Liver (tissue), 9 donors: Measurements from ENCODE around the gene HORMAD2. TPM values are rescaled to one million over a fixed set of nuclear protein-coding genes. Genes with fewer than 3 reads are reported as not detected.

ENCODE experiments used
- DNase-seq: peaks from one replicate; pipeline ENCODE4 v3.0.0-alpha.2; 2017; ENCODE audit warnings: low spot score
- H3K27ac ChIP-seq, 2 donors: one replicate each; pipeline ENCODE4 v1.7.0; 2013; ENCODE audit warnings: inconsistent platforms in 2 of 2, low read length in 2 of 2, control low read depth in 1 of 2, low read depth in 1 of 2, mild to moderate bottlenecking in 1 of 2
- H3K27me3 ChIP-seq, 4 donors: one replicate each; pipeline versions ENCODE4 v1.6.1 to v1.7.0; 2013; ENCODE audit warnings: low read length in 3 of 4, inconsistent platforms in 1 of 4, mild to moderate bottlenecking in 1 of 4, moderate library complexity in 1 of 4; ENCODE audit not compliant: control insufficient read depth in 4 of 4, insufficient read depth in 4 of 4
- H3K36me3 ChIP-seq, 4 donors: one replicate each; pipeline versions ENCODE4 v1.6.1 to v1.7.0; 2013; ENCODE audit warnings: low read length in 3 of 4, mild to moderate bottlenecking in 3 of 4, low read depth in 1 of 4, moderate library complexity in 1 of 4; ENCODE audit not compliant: control insufficient read depth in 4 of 4, insufficient read depth in 3 of 4
- H3K4me1 ChIP-seq, 4 donors: one replicate each; pipeline versions ENCODE4 v1.6.1 to v1.7.0; 2013; ENCODE audit warnings: low read length in 3 of 4, mild to moderate bottlenecking in 3 of 4, moderate library complexity in 1 of 4; ENCODE audit not compliant: control insufficient read depth in 4 of 4, insufficient read depth in 4 of 4
- H3K4me3 ChIP-seq, 3 donors: one replicate each; pipeline versions ENCODE4 v1.6.1 to v1.7.0; 2013; ENCODE audit warnings: low read length in 3 of 3, control low read depth in 1 of 3, low read depth in 1 of 3, mild to moderate bottlenecking in 1 of 3
- H3K9ac ChIP-seq, 2 donors: one replicate each; pipeline ENCODE4 v1.7.0; 2013; ENCODE audit warnings: low read length in 2 of 2, mild to moderate bottlenecking in 2 of 2, moderate library complexity in 2 of 2, control low read depth in 1 of 2, low read depth in 1 of 2
- H3K9me3 ChIP-seq, 4 donors: one replicate each; pipeline versions ENCODE4 v1.6.1 to v1.7.0; 2013; ENCODE audit warnings: low read length in 3 of 4; ENCODE audit not compliant: control insufficient read depth in 4 of 4
- ATF3 ChIP-seq: IDR thresholded peaks from 2 replicates; pipeline ENCODE4 v1.6.1; 2016; ENCODE audit warnings: antibody characterized with exemption
- CTCF ChIP-seq: fragments of 150-350 bp; IDR thresholded peaks from 2 replicates; pipeline ENCODE4 v1.5.1; 2017; ENCODE audit warnings: improper control_type of control experiment, low read depth, low read length; ENCODE audit not compliant: missing input control
- EGR1 ChIP-seq, 2 donors: IDR thresholded peaks; 2 replicates each; pipeline ENCODE4 v1.6.1; 2016 to 2018; ENCODE audit warnings: antibody characterized with exemption in 2 of 2, low read depth in 2 of 2
- FOXA1 ChIP-seq: IDR thresholded peaks from 2 replicates; pipeline ENCODE4 v1.6.1; 2016; ENCODE audit warnings: antibody characterized with exemption
- FOXA2 ChIP-seq: IDR thresholded peaks from 2 replicates; pipeline ENCODE4 v1.6.1; 2016; ENCODE audit warnings: antibody characterized with exemption
- GABPA ChIP-seq, 2 donors: IDR thresholded peaks in 1 of 2; conservative IDR thresholded peaks in 1 of 2; 2 replicates each; pipeline ENCODE4 v1.6.1; 2016; ENCODE audit warnings: antibody characterized with exemption in 2 of 2, mild to moderate bottlenecking in 1 of 2, moderate library complexity in 1 of 2
- HNF4A ChIP-seq, 2 donors: conservative IDR thresholded peaks; 2 replicates each; pipeline ENCODE4 v1.6.1; 2016; ENCODE audit warnings: antibody characterized with exemption in 2 of 2, mild to moderate bottlenecking in 2 of 2
- HNF4G ChIP-seq: IDR thresholded peaks from 2 replicates; pipeline ENCODE4 v1.6.1; 2016; ENCODE audit warnings: antibody characterized with exemption
- JUND ChIP-seq, 2 donors: IDR thresholded peaks; 2 replicates each; pipeline ENCODE4 v1.6.1; 2016; ENCODE audit warnings: antibody characterized with exemption in 2 of 2
- MAX ChIP-seq: IDR thresholded peaks from 2 replicates; pipeline ENCODE4 v1.6.1; 2016; ENCODE audit warnings: antibody characterized with exemption
- NR2F2 ChIP-seq: IDR thresholded peaks from 2 replicates; pipeline ENCODE4 v1.6.1; 2016; ENCODE audit warnings: antibody characterized with exemption
- RAD21 ChIP-seq, 2 donors: IDR thresholded peaks; 2 replicates each; pipeline ENCODE4 v1.6.1; 2016; ENCODE audit warnings: antibody characterized with exemption in 2 of 2, mild to moderate bottlenecking in 2 of 2
- REST ChIP-seq: IDR thresholded peaks from 2 replicates; pipeline ENCODE4 v1.6.1; 2016; ENCODE audit warnings: antibody characterized with exemption, mild to moderate bottlenecking
- RXRA ChIP-seq, 2 donors: IDR thresholded peaks; 2 replicates each; pipeline ENCODE4 v1.6.1; 2017 to 2018; ENCODE audit warnings: antibody characterized with exemption in 2 of 2, mild to moderate bottlenecking in 1 of 2
- SP1 ChIP-seq: IDR thresholded peaks from 2 replicates; pipeline ENCODE4 v1.6.1; 2018; ENCODE audit warnings: antibody characterized with exemption, mild to moderate bottlenecking
- TAF1 ChIP-seq: conservative IDR thresholded peaks from 2 replicates; pipeline ENCODE4 v1.6.1; 2016; ENCODE audit warnings: antibody characterized with exemption, mild to moderate bottlenecking
- YY1 ChIP-seq: IDR thresholded peaks from 2 replicates; pipeline ENCODE4 v1.6.1; 2016; ENCODE audit warnings: antibody characterized with exemption, mild to moderate bottlenecking
- ZBTB33 ChIP-seq: IDR thresholded peaks from 2 replicates; pipeline ENCODE4 v1.6.1; 2016; ENCODE audit warnings: antibody characterized with exemption
- WGBS: extraction: QIAGEN DNeasy Blood & Tissue Kit; methylation state at CpG from one replicate; pipeline ENCODE4 v1.1.7; 2013; 5-methylcytosine and 5-hydroxymethylcytosine counted together
- polyA plus RNA-seq, 2 donors: library from polyadenylated mRNA; stranded (reverse) in 1 of 2; unstranded in 1 of 2; fragments of 200-250 nt in 1 of 2; fragments of >200 nt in 1 of 2; fragmentation: Nextera tagmentation in 1 of 2; extraction: Ambion mirVana in 1 of 2; gene quantifications; one replicate each; pipeline versions ENCODE4 v1.2.1 to v1.2.3, GENCODE V29; 2013 to 2015
- total RNA-seq, 2 donors: library from RNA; depleted of rRNA; stranded (reverse); fragments of >200 nt; gene quantifications; one replicate each; pipeline ENCODE4 v1.2.3, GENCODE V29; 2014
- donor health status: healthy.
- donor health status: healthy.
- donor health status: healthy.
- donor health status: healthy.
- donor health status: healthy.

HORMAD2 gene
- total and polyA plus RNA-seq, 4 donors = 0.44 to 2.8 (median 0.47) TPM; not detected in 1

GRCh38 chr22:30048681-30049080 is 31.6 kb upstream of the HORMAD2 start:
- no peak for TF ChIP-seq YY1
- TF ChIP-seq JUND (IDR thresholded peaks at IDR 0.05) = peak in 1 of 2 donors; percentile 19
- peak in 1 of 2 donors; percentile 47 for TF ChIP-seq HNF4A (conservative IDR thresholded peaks at IDR 0.05)
- TF ChIP-seq RXRA (IDR thresholded peaks at IDR 0.05) = peak in 1 of 2 donors; percentile 67
- H3K9ac ChIP-seq = no peak overlapping the region
- no peaks in the 10 kb centered on the region for H3K27me3 ChIP-seq
- 59% methylated on average over 2 of the region's 2 CpGs for WGBS
- no peaks in the 10 kb centered on the region for H3K9me3 ChIP-seq
- H3K36me3 ChIP-seq = no peaks in the 10 kb centered on the region
- peak overlapping the region in 1 of 2 donors; percentile 43 for H3K27ac ChIP-seq
- H3K4me1 ChIP-seq = peaks cover 0 to 9% (median 6%) of the 10 kb centered on the region in 4 donors
- H3K4me3 ChIP-seq = no peak overlapping the region
- no peak for DNase-seq

GRCh38 chr22:30054067-30054763 is 26.0 kb upstream of the HORMAD2 start:
- Histone ChIP-seq H3K9ac (no peak overlapping the region), H3K9me3 (no peaks in the 10 kb centered on the region), H3K27me3 (no peaks in the 10 kb centered on the region), H3K36me3 (no peaks in the 10 kb centered on the region), H3K4me3 (no peak overlapping the region), H3K27ac (no peak overlapping the region), H3K4me1 (no peaks in the 10 kb centered on the region)
- DNase-seq = no peak
- 90% methylated on average over 10 of the region's 10 CpGs for WGBS
- TF ChIP-seq ATF3 = no peak
- TF ChIP-seq TAF1 = no peak
- TF ChIP-seq GABPA (IDR thresholded peaks at IDR 0.05 in 1 of 2, conservative IDR thresholded peaks at IDR 0.05 in 1 of 2) = no peak
- no peak for TF ChIP-seq REST
- no peak for TF ChIP-seq ZBTB33
- TF ChIP-seq NR2F2 = no peak
- no peak for TF ChIP-seq SP1
- TF ChIP-seq FOXA2 = no peak
- no peak for TF ChIP-seq MAX
- TF ChIP-seq HNF4A (conservative IDR thresholded peaks at IDR 0.05) = no peak
- TF ChIP-seq CTCF = no peak
- TF ChIP-seq RAD21 (IDR thresholded peaks at IDR 0.05) = no peak
- TF ChIP-seq EGR1 (IDR thresholded peaks at IDR 0.05; ENCODE audit: low read depth in 2 of 2) = no peak
- TF ChIP-seq HNF4G = no peak
- TF ChIP-seq FOXA1 = no peak
- TF ChIP-seq YY1 = no peak
